Measurements from ENCODE around the gene CXCL3. TPM values are rescaled to one million over a fixed set of nuclear protein-coding genes. Genes with fewer than 3 reads are reported as not detected.
A peak's percentile ranks its signal among the peaks of the same experiment; 100 is the strongest.

The CXCL3 gene
- total RNA-seq, 1 donor from 2014 or later = 0.30 TPM

GRCh38 chr4:74006009-74006476, 32.4 kb downstream of the CXCL3 start:
- no peak for TF ChIP-seq CTCF (IDR thresholded peaks at IDR 0.05; ENCODE audit: borderline replicate concordance)
- DNase-seq = no peak
- Histone ChIP-seq H3K27me3 (ENCODE audit: low read depth) (no peaks in the 10 kb centered on the region), H3K4me1 (no peaks in the 10 kb centered on the region), H3K27ac (replicated peaks) (no peak overlapping the region), H3K9me3 (replicated peaks) (no peaks in the 10 kb centered on the region), H3K4me3 (no peak overlapping the region), H3K36me3 (no peaks in the 10 kb centered on the region)
- intact Hi-C loops (cut with micrococcal nuclease) = no loop called here

- Histone ChIP-seq H3K9me3 (replicated peaks) (no peaks in the 10 kb centered on the region), H3K27ac (replicated peaks) (no peak overlapping the region), H3K27me3 (ENCODE audit: low read depth) (no peaks in the 10 kb centered on the region), H3K36me3 (no peaks in the 10 kb centered on the region), H3K4me3 (no peak overlapping the region), H3K4me1 (no peaks in the 10 kb centered on the region)
- TF ChIP-seq CTCF (IDR thresholded peaks at IDR 0.05; ENCODE audit: borderline replicate concordance) = no peak
- intact Hi-C loops (cut with micrococcal nuclease) = no loop called here
- DNase-seq = no peak
Observed at GRCh38 chr4:74005528-74005927, 33.0 kb downstream of the CXCL3 start.

DNA sequence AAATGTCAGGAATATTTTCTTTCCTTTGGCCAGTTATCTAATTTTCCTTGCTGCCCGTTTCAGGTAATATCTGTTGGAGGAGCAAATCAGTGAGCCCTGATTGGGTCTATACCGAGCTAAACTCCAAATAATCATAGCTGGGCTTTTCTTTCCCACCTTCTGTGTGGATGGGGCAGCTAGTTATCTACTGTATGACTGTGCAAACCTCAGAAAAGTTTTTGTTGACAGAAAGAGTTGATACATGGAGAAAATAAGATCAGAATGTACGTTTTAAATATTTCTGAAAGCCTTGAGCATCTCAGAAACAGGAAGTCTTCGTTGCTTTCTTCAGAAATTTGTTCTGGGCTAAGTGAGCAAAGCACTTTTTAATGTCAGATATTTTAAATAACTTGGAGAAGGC, 33.8 kb downstream of the CXCL3 start:
- DNase-seq = no peak
- Histone ChIP-seq H3K27me3 (ENCODE audit: low read depth) (peaks cover 2% of the 10 kb centered on the region), H3K4me1 (no peaks in the 10 kb centered on the region), H3K9me3 (replicated peaks) (no peaks in the 10 kb centered on the region), H3K36me3 (no peaks in the 10 kb centered on the region), H3K27ac (replicated peaks) (no peak overlapping the region), H3K4me3 (no peak overlapping the region)
- intact Hi-C loops (cut with micrococcal nuclease) = no loop called here
- no peak for TF ChIP-seq CTCF (IDR thresholded peaks at IDR 0.05; ENCODE audit: borderline replicate concordance)

DNA sequence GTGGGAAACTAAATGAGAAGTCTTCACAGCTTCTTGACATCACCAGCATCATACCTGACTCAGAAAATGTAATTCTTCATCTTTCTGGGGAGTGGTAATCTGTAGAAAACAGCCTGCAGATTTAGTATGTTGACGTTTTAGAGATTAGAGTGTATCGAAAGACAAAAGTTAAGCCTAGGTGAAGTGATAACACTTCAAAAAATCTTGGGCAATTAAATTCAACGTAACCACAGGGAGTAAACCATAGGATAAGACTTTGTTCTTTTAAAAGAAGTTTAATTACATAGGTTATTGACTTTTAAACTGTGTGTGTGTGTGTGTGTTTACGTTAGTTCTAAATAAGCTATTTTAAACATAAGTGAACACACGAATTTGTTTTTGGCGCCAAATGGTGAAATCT, 38.2 kb downstream of the CXCL3 start:
- H3K27ac ChIP-seq (replicated peaks) = no peak overlapping the region
- no peak for DNase-seq
- H3K4me1 ChIP-seq = peaks cover 6% of the 10 kb centered on the region
- no peak overlapping the region for H3K4me3 ChIP-seq
- TF ChIP-seq CTCF (IDR thresholded peaks at IDR 0.05; ENCODE audit: borderline replicate concordance) = no peak
- H3K36me3 ChIP-seq = no peaks in the 10 kb centered on the region
- H3K27me3 ChIP-seq (ENCODE audit: low read depth) = peaks cover 46% of the 10 kb centered on the region
- no peaks in the 10 kb centered on the region for H3K9me3 ChIP-seq (replicated peaks)
- intact Hi-C loops (cut with micrococcal nuclease) = no loop called here

DNA sequence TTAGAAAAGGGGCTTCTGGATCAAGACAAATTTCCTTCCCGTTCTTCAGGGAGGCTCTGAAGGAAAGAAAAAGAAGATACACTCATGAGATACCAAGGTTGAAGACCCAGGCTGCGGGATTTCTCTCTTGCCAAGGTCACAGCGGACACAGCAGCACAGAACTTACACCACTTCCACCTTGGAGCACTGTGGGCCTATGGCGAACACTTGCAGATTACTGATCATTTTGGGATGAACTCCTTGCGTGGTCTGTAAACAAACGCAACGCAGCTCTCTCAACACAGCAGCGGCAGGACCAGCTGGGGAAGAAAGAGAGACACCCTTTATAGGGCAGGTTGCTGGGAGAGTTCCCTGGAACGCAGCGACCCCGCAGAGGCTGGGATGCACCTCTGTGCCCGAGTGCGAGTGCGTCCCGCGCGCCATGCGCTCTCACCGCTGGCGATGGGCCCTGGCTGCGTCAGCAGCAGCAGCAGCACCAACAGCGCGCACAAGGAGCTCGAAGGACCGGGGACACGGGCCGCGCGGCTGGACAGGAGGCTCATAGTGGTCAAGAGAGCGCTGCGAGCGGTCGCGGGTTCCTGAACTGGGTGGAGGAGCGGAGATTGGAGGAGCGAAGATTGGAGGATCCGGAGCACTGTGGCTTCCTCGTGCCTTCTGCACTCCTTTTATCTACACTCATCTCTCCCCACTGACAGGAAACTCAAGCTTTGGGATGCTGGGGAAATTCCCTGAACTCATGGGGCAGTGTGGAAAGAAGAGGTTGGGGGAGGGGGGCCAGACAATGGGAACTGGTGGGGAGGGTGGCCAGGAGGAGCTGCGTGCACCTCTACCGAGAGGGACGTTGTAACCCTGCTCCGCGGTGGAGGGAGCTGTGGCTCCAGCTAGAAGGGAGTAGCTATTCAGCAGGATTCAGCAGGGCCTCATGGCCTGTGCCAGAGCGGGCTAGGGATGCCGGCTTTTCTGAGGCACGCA, 40.2 kb downstream of the CXCL3 start, which contains the start of gene CXCL5:
Gene CXCL5 (minus strand): TSS at position 638 of the 972 bp plus-strand sequence. CDS start 96 bp downstream, at position 542.
- Histone ChIP-seq H3K4me1 (peaks cover 6% of the 10 kb centered on the region), H3K27me3 (ENCODE audit: low read depth) (peaks cover 62% of the 10 kb centered on the region), H3K4me3 (peak within 1 kb of the TSS; percentile 56), H3K36me3 (no peaks in the 10 kb centered on the region), H3K27ac (replicated peaks) (no peak within 1 kb of the TSS), H3K9me3 (replicated peaks) (no peaks in the 10 kb centered on the region)
- peak; percentile 21 for TF ChIP-seq CTCF (IDR thresholded peaks at IDR 0.05; ENCODE audit: borderline replicate concordance)
- peak; percentile 21 for DNase-seq
- intact Hi-C loops (cut with micrococcal nuclease) = no loop called here

All from left ventricle myocardium inferior (tissue), 1 donor.